Measurements from ENCODE around the gene KDM4B. TPM values are rescaled to one million over a fixed set of nuclear protein-coding genes. Genes with fewer than 3 reads are reported as not detected.

The KDM4B gene
- total and polyA plus RNA-seq, 2 of the 8 experiments (the other 6 are each of a cell fraction or from before 2014, with no cell fraction given): 12.0 to 31.9 TPM

- 93% methylated on average over 27 of the region's 27 CpGs; no CpG with 5 or more reads in 1 of the 2 experiments for WGBS, 2 experiments (ENCODE audit: extremely low coverage in 1 of 2, insufficient coverage in 1 of 2, insufficient read length in 1 of 2, insufficient replicate concordance in 2 of 2, low coverage in 1 of 2, low lambda C conversion rate in 2 of 2, missing lambda C conversion rate in 1 of 2)
- CTCF ChIA-PET (ENCODE audit: partially characterized antibody): interaction anchor here (1.3 to 4.9 kb wide), 5 partner anchors 13 to 104 kb away, joined by 3 to 23 read pairs (median 4); no protein-coding TSS in a partner anchor
- Histone ChIP-seq H2BK5ac (ENCODE audit: low read depth, low read length) (no peak overlapping the region), H3K36me3 (ENCODE audit: control insufficient read depth in 2 of 4, insufficient read depth in 4 of 4, low read length in 3 of 4) (no peaks in the 10 kb centered on the region), H3K23me2 (ENCODE audit: low read depth, low read length) (no peaks in the 10 kb centered on the region), H3K79me2 (ENCODE audit: control insufficient read depth in 1 of 2, insufficient read depth in 2 of 2, low read length in 2 of 2) (no peaks in the 10 kb centered on the region), H3K14ac (ENCODE audit: insufficient read length) (no peak overlapping the region), H2BK120ac (replicated peaks; ENCODE audit: low read depth, low read length) (no peak overlapping the region), H3K9me3 (ENCODE audit: insufficient read depth in 2 of 2, low read depth in 1 of 2, low read length in 1 of 2) (no peaks in the 10 kb centered on the region), H3K56ac (replicated peaks; ENCODE audit: insufficient read length, low read depth, low read length) (no peak overlapping the region), H3K4me1 (replicated peaks in 1 of 4; ENCODE audit: control insufficient read depth in 3 of 4, insufficient read depth in 4 of 4, low read length in 3 of 4) (peaks cover 0 to 24% (median 15%) of the 10 kb centered on the region in 4 experiments; a peak in 6 of 7 replicates), H3K23ac (ENCODE audit: insufficient read length) (no peak overlapping the region), H3K4ac (replicated peaks; ENCODE audit: insufficient read length, low read depth, low read length) (no peak overlapping the region), H2BK12ac (ENCODE audit: low read depth, low read length) (no peak overlapping the region), H2AFZ (ENCODE audit: low read length) (no peak overlapping the region), H4K5ac (ENCODE audit: insufficient read length, low read depth, low read length) (no peak overlapping the region), H3K27ac (ENCODE audit: low read depth, low read length) (no peak overlapping the region), H2AK5ac (ENCODE audit: low read depth, low read length) (no peak overlapping the region), H4K91ac (replicated peaks; ENCODE audit: insufficient read length, low read length) (no peak overlapping the region), H3K27me3 (replicated peaks in 1 of 4; ENCODE audit: control insufficient read depth in 3 of 4, extremely low read depth in 1 of 4, insufficient read depth in 3 of 4, low read length in 3 of 4) (no peaks in the 10 kb centered on the region), H2BK20ac (ENCODE audit: low read length) (no peak overlapping the region), H4K8ac (ENCODE audit: extremely low read depth, insufficient read depth, low read length) (peak overlapping the region; percentile 57; the same call in 1 of the 2 replicates), H3K4me2 (ENCODE audit: insufficient read depth in 1 of 2, low read depth in 2 of 2, low read length in 2 of 2) (no peak overlapping the region), H2BK15ac (ENCODE audit: low read length) (no peak overlapping the region), H4K20me1 (replicated peaks in 1 of 2; ENCODE audit: control insufficient read depth in 1 of 2, insufficient read depth in 2 of 2, low read length in 2 of 2) (no peaks in the 10 kb centered on the region), H3K4me3 (ENCODE audit: extremely low read depth in 1 of 4, insufficient read depth in 2 of 4, low read depth in 3 of 4, low read length in 4 of 4) (no peak overlapping the region), H3K18ac (ENCODE audit: extremely low read depth, low read length) (no peak overlapping the region), H3K9ac (replicated peaks in 1 of 4; ENCODE audit: extremely low read depth in 1 of 4, low read depth in 3 of 4, low read length in 3 of 4) (no peak overlapping the region), H3K79me1 (ENCODE audit: low read depth, low read length) (no peaks in the 10 kb centered on the region)
- POLR2A ChIA-PET (ENCODE audit: partially characterized antibody): no interaction called here
- DNase-seq (ENCODE audit: low read depth in 1 of 2, low spot score in 2 of 2) (no peak), FAIRE-seq (no peak)
- TF ChIP-seq KDM5A (IDR thresholded peaks at IDR 0.05; ENCODE audit: low read length) (no peak), SUZ12 (IDR thresholded peaks at IDR 0.05; ENCODE audit: low read length) (no peak), CBX8 (IDR thresholded peaks at IDR 0.05; ENCODE audit: borderline replicate concordance, low read depth, low read length) (no peak), SAP30 (IDR thresholded peaks at IDR 0.05; ENCODE audit: insufficient read depth, insufficient replicate concordance, low read length) (no peak), EP300 (IDR thresholded peaks at IDR 0.05; ENCODE audit: borderline replicate concordance in 1 of 2, low read depth in 2 of 2, low read length in 2 of 2) (no peak), RNF2 (IDR thresholded peaks at IDR 0.05; ENCODE audit: borderline replicate concordance, low read depth, low read length, missing control alignments, poor library complexity, severe bottlenecking) (no peak), E2F6 (IDR thresholded peaks at IDR 0.05) (no peak), CTCF (IDR thresholded peaks at IDR 0.05; ENCODE audit: control extremely low read depth in 1 of 3, insufficient read depth in 1 of 3, low read depth in 1 of 3, low read length in 3 of 3) (no peak)
Observed at GRCh38 chr19:5152013-5152763, 183.3 kb downstream of the KDM4B start.
